Esophagus squamous epithelium (tissue), 5 donors: Measurements from ENCODE around the gene SYT9. TPM values are rescaled to one million over a fixed set of nuclear protein-coding genes. Genes with fewer than 3 reads are reported as not detected.

ENCODE experiments used
- DNase-seq: peaks from one replicate; lab custom pipeline; 2025; lab: John Stamatoyannopoulos, UW
- H3K27ac ChIP-seq, 4 donors: fragments of 200-600 bp; sonication (generic); one replicate each; pipeline ENCODE4 v1.5.1; 2016 to 2019; ENCODE audit warnings: mild to moderate bottlenecking in 1 of 4
- H3K27me3 ChIP-seq, 4 donors: fragments of 200-600 bp; sonication (generic); 1 replicate in 3 of 4; 2 replicates in 1 of 4; pipeline versions ENCODE4 v1.5.1 to v1.6.0; 2017 to 2021; ENCODE audit warnings: antibody characterized with exemption in 1 of 4
- H3K36me3 ChIP-seq, 3 donors: fragments of 200-600 bp; sonication (generic); one replicate each; pipeline ENCODE4 v1.5.1; 2016 to 2019
- H3K4me1 ChIP-seq, 3 donors: fragments of 200-600 bp; sonication (generic); one replicate each; pipeline ENCODE4 v1.5.1; 2017 to 2019
- H3K4me3 ChIP-seq, 4 donors: fragments of 200-600 bp; sonication (generic); 1 replicate in 3 of 4; 2 replicates in 1 of 4; pipeline ENCODE4 v1.5.1; 2016 to 2019; ENCODE audit warnings: mild to moderate bottlenecking in 2 of 4, moderate library complexity in 1 of 4
- H3K9me3 ChIP-seq, 3 donors: fragments of 200-600 bp; sonication (generic); one replicate each; pipeline ENCODE4 v1.5.1; 2016 to 2019
- POLR2A ChIP-seq, 4 donors: fragments of 450-650 bp; IDR thresholded peaks; one replicate each; pipeline ENCODE4 v1.6.1; 2017; ENCODE audit warnings: antibody characterized with exemption in 4 of 4, mild to moderate bottlenecking in 4 of 4, moderate library complexity in 3 of 4
- WGBS, 2 donors: methylation state at CpG; one replicate each; pipeline ENCODE4 v1.1.5; 2018; 5-methylcytosine and 5-hydroxymethylcytosine counted together
- intact Hi-C: fragments of 100-400 bp; cut with DNase I; formaldehyde crosslinking; loops from one replicate; pipeline ENCODE4 v1.15.0; 2022
- total RNA-seq, 4 donors: library from RNA; depleted of rRNA; stranded (reverse); fragments of >200 nt; gene quantifications; one replicate each; pipeline ENCODE4 v1.1.0, GENCODE V29; 2016
- TF ChIP-seq, protein P1 (sequence below), 6 experiments: fragments of 450-650 bp in 4 of 6; fragments of 200-600 bp in 2 of 6; sonication (generic) in 2 of 6; IDR thresholded peaks; one replicate each; pipeline ENCODE4 v1.5.1; 2016 to 2019; ENCODE audit warnings: antibody characterized with exemption in 6 of 6, mild to moderate bottlenecking in 4 of 6, moderate library complexity in 4 of 6
- donor health status: DM: yes; HTN: yes; CAD: no.

Gene SYT9
- total RNA-seq, 4 donors from 2014 or later, result 0.19 TPM; not detected in 3

DNA sequence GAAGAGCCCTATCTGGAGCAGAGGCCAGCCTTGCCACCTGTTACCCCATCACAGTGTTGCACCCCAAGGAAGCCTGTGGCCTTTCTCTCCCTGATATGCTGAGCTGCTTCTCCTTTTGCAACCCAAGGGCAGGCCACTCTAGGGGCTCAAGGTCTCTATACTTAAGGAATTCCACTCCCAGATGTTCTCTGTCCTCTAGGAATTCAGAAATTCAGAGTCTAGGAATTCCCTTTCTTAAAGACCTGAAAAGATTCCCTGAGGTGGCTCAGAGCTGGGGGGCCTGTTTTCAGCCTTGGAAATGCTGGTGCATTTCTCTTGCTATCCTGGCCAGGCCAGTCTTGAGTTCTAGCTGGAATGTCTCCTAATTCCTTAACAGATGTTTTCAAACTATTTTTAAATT lies 165.6 kb downstream of the SYT9 start:
- intact Hi-C loops, result no loop called here
- Histone ChIP-seq H3K4me3 (no peak overlapping the region), H3K36me3 (no peaks in the 10 kb centered on the region), H3K27ac (no peak overlapping the region), H3K9me3 (no peaks in the 10 kb centered on the region), H3K4me1 (no peaks in the 10 kb centered on the region), H3K27me3 (peaks cover 0 to 6% (median 0%) of the 10 kb centered on the region in 4 donors)
- no peak for DNase-seq
- TF ChIP-seq POLR2A (IDR thresholded peaks at IDR 0.05), result no peak
- TF ChIP-seq, protein P1, sequence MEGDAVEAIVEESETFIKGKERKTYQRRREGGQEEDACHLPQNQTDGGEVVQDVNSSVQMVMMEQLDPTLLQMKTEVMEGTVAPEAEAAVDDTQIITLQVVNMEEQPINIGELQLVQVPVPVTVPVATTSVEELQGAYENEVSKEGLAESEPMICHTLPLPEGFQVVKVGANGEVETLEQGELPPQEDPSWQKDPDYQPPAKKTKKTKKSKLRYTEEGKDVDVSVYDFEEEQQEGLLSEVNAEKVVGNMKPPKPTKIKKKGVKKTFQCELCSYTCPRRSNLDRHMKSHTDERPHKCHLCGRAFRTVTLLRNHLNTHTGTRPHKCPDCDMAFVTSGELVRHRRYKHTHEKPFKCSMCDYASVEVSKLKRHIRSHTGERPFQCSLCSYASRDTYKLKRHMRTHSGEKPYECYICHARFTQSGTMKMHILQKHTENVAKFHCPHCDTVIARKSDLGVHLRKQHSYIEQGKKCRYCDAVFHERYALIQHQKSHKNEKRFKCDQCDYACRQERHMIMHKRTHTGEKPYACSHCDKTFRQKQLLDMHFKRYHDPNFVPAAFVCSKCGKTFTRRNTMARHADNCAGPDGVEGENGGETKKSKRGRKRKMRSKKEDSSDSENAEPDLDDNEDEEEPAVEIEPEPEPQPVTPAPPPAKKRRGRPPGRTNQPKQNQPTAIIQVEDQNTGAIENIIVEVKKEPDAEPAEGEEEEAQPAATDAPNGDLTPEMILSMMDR (IDR thresholded peaks at IDR 0.05), result no peak

DNA sequence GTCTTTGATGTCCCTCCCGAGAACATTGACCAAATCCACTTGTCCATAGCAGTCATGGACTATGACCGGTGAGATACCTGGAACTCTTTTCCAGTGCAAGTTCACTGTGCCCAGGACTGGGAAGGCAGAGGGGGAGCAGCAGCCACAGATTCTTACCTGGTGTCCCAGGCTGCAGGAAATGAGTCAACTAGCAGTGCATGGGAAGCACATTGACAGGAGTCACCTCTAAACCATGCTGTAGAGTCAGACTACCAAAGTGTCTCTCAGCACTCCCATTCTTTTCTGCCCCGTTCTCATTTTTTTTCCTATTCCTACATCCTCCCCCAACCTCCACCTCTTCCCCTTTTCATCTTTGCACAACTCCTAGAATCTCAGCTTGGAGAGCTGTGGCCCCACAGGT lies 166.4 kb downstream of the SYT9 start:
- 70 to 77% methylated on average over 3 of the region's 3 CpGs for WGBS, 2 donors
- H3K4me1 ChIP-seq, result no peaks in the 10 kb centered on the region
- H3K27me3 ChIP-seq, result peaks cover 0 to 6% (median 0%) of the 10 kb centered on the region in 4 donors
- no peak overlapping the region for H3K4me3 ChIP-seq
- intact Hi-C loops, result no loop called here
- no peak overlapping the region for H3K27ac ChIP-seq
- no peaks in the 10 kb centered on the region for H3K36me3 ChIP-seq
- no peak for TF ChIP-seq POLR2A (IDR thresholded peaks at IDR 0.05)
- TF ChIP-seq, protein P1 (IDR thresholded peaks at IDR 0.05), result no peak
- no peak for DNase-seq
- H3K9me3 ChIP-seq, result no peaks in the 10 kb centered on the region

DNA sequence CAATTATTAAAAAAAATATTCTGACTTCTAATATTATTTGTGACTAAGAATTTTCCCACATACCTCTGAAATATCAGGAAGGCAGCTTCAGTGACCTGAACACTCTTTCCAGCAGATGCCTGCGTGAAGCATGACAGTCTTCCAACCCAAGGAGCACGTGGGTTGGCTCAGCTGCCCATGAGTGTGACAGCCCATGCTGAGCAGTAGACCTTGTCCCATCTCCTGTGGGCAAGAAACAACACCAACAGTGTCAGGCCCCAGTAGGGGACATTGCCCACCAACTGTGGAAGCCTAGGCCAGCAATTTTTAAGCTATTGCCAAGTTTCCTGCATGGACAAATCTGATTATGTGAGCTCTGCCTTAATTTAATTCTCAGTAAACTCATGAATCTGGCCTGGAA lies 167.2 kb downstream of the SYT9 start:
- 33 to 74% methylated on average over 1 to 2 of the region's 2 CpGs for WGBS, 2 donors
- H3K9me3 ChIP-seq, result no peaks in the 10 kb centered on the region
- no peaks in the 10 kb centered on the region for H3K36me3 ChIP-seq
- no peak for DNase-seq
- no peak for TF ChIP-seq POLR2A (IDR thresholded peaks at IDR 0.05)
- TF ChIP-seq, protein P1 (IDR thresholded peaks at IDR 0.05), result no peak
- intact Hi-C loops, result no loop called here
- H3K27ac ChIP-seq, result no peak overlapping the region
- H3K4me1 ChIP-seq, result no peaks in the 10 kb centered on the region
- H3K4me3 ChIP-seq, result no peak overlapping the region
- H3K27me3 ChIP-seq, result peaks cover 0 to 6% (median 0%) of the 10 kb centered on the region in 4 donors

DNA sequence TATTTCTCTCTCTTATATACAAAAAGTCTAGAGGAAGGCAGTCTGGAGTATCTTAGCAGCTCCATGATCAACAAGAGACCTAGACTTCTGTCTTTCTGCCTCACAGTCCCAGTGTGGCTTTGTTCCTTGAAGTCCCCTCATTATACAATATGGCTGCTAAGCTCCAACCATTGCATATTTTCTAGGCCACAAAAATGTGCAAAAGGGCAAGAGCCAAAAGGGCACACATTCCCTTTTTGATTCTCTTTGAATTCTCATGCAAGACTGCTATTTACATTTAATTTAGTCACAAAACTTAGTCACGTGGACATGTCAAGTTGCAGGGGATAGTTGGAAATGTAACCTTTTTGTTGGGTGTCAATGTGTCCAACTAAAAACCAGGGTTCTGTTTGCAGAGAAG lies 169.4 kb downstream of the SYT9 start:
- no peak for DNase-seq
- Histone ChIP-seq H3K27ac (no peak overlapping the region), H3K9me3 (no peaks in the 10 kb centered on the region), H3K27me3 (no peaks in the 10 kb centered on the region), H3K4me3 (no peak overlapping the region), H3K4me1 (no peaks in the 10 kb centered on the region), H3K36me3 (no peaks in the 10 kb centered on the region)
- intact Hi-C loops, result no loop called here
- TF ChIP-seq POLR2A (IDR thresholded peaks at IDR 0.05), result no peak
- TF ChIP-seq, protein P1 (IDR thresholded peaks at IDR 0.05), result no peak
- WGBS, 2 donors, result 63 to 88% methylated on average over 1 of the region's 1 CpG

DNA sequence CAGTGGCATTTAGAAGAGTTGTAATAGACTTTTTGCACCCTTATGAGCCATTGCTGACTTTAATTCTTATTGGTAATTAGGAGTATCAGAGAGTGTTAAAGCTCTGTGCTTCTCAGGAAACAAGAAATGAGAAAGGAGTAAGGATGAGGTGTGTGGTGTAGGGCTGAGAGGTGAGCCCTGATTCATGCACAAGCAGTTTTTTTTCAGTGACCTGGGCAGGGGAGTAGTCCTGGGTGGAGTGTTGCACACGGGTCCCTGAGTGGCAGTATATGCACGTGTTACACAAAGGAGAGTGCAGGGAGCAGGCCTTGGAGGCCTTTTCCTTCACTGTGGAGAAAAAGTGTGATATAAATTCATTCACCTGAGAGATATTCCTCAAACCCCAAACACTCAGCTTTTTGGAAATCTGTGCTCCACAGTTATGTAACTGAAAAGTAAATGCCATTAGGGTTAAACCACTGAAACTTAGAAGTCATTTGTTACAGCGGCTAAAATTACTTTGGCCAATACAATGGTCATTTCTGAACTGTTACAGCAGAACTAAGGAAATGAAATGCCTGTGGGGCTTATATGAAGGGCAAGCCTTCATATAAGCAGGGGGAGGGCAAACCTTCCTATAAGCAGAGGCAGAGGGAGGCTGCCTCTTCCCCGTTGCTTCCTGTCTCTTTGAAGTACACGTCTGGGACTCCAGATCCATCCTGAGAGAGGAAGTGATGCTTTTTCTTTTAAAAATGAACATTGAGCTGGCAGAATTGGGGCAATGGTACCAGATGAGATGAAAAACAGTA lies 171.0 kb downstream of the SYT9 start:
- Histone ChIP-seq H3K36me3 (no peaks in the 10 kb centered on the region), H3K27me3 (no peaks in the 10 kb centered on the region), H3K4me3 (no peak overlapping the region), H3K9me3 (no peaks in the 10 kb centered on the region), H3K27ac (no peak overlapping the region), H3K4me1 (no peaks in the 10 kb centered on the region)
- no peak for DNase-seq
- WGBS, 2 donors, result 45% methylated on average over 5 of the region's 5 CpGs
- TF ChIP-seq, protein P1 (IDR thresholded peaks at IDR 0.05), result no peak
- no peak for TF ChIP-seq POLR2A (IDR thresholded peaks at IDR 0.05)
- intact Hi-C loops, result no loop called here
